Measurements from ENCODE around the gene BARHL1. TPM values are rescaled to one million over a fixed set of nuclear protein-coding genes. Genes with fewer than 3 reads are reported as not detected.

The BARHL1 gene
- polyA plus RNA-seq, 1 of the 3 experiments (the other 2 are of a cell fraction), result not detected

- H3K9me2 ChIP-seq, result no peaks in the 10 kb centered on the region
- DNase-seq, result peak; percentile 54
- H3K4me3 ChIP-seq (ENCODE audit: low read depth in 2 of 2, low read length in 1 of 2), result no peak overlapping the region; a peak in 1 of 4 replicates
- H3K4me1 ChIP-seq (ENCODE audit: control insufficient read depth in 1 of 2, insufficient read depth in 2 of 2, low read depth in 1 of 2, low read length in 1 of 2), result peaks cover 8% of the 10 kb centered on the region in 2 experiments; a peak in 1 of 4 replicates
- WGBS (ENCODE audit: low lambda C conversion rate), result 35% methylated on average over 27 of the region's 37 CpGs
- H3F3A ChIP-seq (replicated peaks; ENCODE audit: insufficient read depth), result no peaks in the 10 kb centered on the region
- H3K9me3 ChIP-seq, result no peaks in the 10 kb centered on the region
- no peak overlapping the region for H3K4me2 ChIP-seq
- ChIA-PET POLR2A (no interaction called here), CTCF (interaction anchor here (0.6 to 3.1 kb wide), 10 partner anchors 8 to 319 kb away, joined by 3 to 15 read pairs (median 4); partner anchors contain the start of gene GTF3C4)
- H3K9ac ChIP-seq, result no peak overlapping the region
- peaks cover 40% of the 10 kb centered on the region for H4K20me1 ChIP-seq (ENCODE audit: insufficient read depth)
- H3K79me2 ChIP-seq (ENCODE audit: insufficient read depth), result no peaks in the 10 kb centered on the region
- H3K36me3 ChIP-seq (replicated peaks in 1 of 2; ENCODE audit: control insufficient read depth in 1 of 2, insufficient read depth in 2 of 2, low read length in 1 of 2), result no peaks in the 10 kb centered on the region
- peaks cover 90% of the 10 kb centered on the region for H3K27me3 ChIP-seq (ENCODE audit: insufficient read depth)
- TF ChIP-seq SMC3 (IDR thresholded peaks at IDR 0.05; ENCODE audit: low read depth, low read length) (no peak), TEAD4 (IDR thresholded peaks at IDR 0.05; ENCODE audit: borderline replicate concordance, insufficient read depth) (no peak), POLR2AphosphoS5 (IDR thresholded peaks at IDR 0.05; ENCODE audit: low read depth, low read length) (no peak), USF2 (IDR thresholded peaks at IDR 0.05; ENCODE audit: borderline replicate concordance, low read depth, low read length) (no peak), MAX (IDR thresholded peaks at IDR 0.05; ENCODE audit: low read depth) (no peak), CTCF (IDR thresholded peaks at IDR 0.05) (no peak), RAD21 (IDR thresholded peaks at IDR 0.05; ENCODE audit: low read length) (no peak), MEF2A (IDR thresholded peaks at IDR 0.05; ENCODE audit: borderline replicate concordance, low read depth) (no peak), ELF1 (IDR thresholded peaks at IDR 0.05) (no peak), NFIC (IDR thresholded peaks at IDR 0.05; ENCODE audit: borderline replicate concordance) (no peak), CHD2 (IDR thresholded peaks at IDR 0.05; ENCODE audit: low read length, partially characterized antibody) (no peak), ZBTB33 (IDR thresholded peaks at IDR 0.05; ENCODE audit: borderline replicate concordance, low read depth) (no peak), USF1 (IDR thresholded peaks at IDR 0.05; ENCODE audit: borderline replicate concordance, low read depth) (no peak)
- no peak overlapping the region for H2AFZ ChIP-seq (ENCODE audit: low read depth)
- H3K27ac ChIP-seq (ENCODE audit: low read depth in 2 of 2, low read length in 1 of 2), result no peak overlapping the region
Measured at GRCh38 chr9:132582786-132583583, 579 bp downstream of the BARHL1 start.

Measured in SK-N-SH (cell line).